ENCODE measurements around the gene RTP2. TPM values are rescaled to one million over a fixed set of nuclear protein-coding genes. Genes with fewer than 3 reads are reported as not detected.
A peak's percentile ranks its signal among the peaks of the same experiment; 100 is the strongest.

The RTP2 gene, protein sequence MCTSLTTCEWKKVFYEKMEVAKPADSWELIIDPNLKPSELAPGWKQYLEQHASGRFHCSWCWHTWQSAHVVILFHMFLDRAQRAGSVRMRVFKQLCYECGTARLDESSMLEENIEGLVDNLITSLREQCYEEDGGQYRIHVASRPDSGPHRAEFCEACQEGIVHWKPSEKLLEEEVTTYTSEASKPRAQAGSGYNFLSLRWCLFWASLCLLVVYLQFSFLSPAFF
- not detected for total RNA-seq

GRCh38 chr3:187702507-187703033 lies at the start of gene RTP2:
TSS of gene RTP2 (minus strand) at chr3:187702557. CDS start at chr3:187702128, 429 bp downstream.
- DNase-seq (ENCODE audit: low spot score): no peak

DNA sequence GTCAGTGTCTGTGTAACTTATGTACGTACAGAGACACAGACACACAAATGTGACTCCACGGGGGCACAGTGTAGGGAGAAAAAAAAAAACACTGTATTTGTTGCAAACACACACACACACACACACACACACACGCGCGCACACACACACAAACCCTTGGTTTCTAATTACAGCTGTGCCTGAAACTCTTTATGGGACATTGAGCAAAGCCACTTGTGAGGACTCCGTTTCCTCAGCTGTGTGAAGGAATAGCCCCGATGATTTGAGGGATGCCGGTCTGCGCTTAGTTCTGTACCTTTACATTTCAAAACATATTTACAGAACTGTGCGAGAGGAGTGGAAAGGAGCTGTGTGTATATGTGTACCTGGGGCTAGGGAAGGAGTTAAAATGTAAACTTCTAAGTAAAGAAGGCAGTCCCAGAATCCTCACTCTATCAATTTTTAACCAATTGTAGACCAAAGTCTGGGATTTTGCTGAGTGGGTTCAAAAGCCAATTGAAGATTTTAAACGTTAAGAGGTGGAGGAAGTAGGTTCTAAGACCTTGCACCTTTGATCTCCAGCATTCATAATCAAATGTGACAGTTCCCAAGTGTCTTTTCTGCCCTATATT lies 48.3 kb upstream of the RTP2 start:
- no peak for ATAC-seq
- DNase-seq (ENCODE audit: low spot score): no peak
- intact Hi-C loops (cut with DNase I): no loop called here

More at GRCh38 chr3:187702507-187703033, at the start of gene RTP2:
- intact Hi-C loops (cut with DNase I): no loop called here
- ATAC-seq: no peak

DNA sequence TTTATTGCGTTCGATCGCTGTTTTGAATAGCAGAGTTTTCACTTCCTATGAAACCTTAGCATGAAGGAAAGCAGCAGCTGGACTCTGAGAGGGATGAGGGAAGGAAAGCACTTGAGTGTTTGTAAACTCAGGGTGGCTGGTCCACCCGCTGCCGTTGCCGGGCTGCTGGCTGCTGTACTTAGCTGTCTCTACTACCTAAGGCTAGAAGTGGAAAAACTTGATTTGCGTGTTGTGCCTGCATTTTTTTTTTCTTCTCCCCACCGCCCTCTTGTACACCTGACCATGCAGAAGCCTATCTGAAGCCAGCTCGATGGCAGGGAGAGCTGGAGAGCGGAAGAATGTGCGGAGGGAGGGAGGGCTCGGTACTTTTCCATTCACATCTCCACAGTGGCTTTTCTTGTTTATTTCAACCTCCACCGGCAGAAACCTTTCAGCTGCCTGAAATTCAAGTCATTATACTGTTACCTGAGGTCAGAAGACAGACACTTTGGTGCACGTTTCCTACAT lies 47.7 kb upstream of the RTP2 start:
- no peak for DNase-seq (ENCODE audit: low spot score)
- intact Hi-C loops (cut with DNase I): no loop called here
- ATAC-seq: no peak

- peak; percentile 51 for ATAC-seq
- intact Hi-C loops (cut with DNase I): no loop called here
- DNase-seq (ENCODE audit: low spot score): peak; percentile 96
Observed at GRCh38 chr3:187748050-187748481, 45.7 kb upstream of the RTP2 start.

DNA sequence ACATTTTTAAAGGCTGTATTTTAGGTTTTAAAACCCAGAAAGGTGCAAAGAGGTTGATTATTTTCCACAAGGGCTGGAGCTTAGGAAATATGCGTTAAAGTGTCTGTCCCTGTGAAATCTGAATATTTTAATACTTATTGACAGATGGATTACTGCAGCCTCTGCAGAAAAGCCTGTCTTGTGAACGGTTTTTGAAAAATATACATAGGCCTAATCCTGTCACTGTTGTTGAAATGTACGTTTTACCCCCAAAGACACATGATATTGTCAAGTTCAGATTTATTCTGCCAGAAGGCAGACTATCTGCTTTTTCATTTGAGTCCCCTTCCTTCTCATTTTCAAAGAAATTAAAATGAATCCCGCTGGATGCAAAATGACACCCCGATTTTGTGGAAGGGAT lies 45.1 kb upstream of the RTP2 start:
- no peak for DNase-seq (ENCODE audit: low spot score)
- no peak for ATAC-seq
- intact Hi-C loops (cut with DNase I): no loop called here

DNA sequence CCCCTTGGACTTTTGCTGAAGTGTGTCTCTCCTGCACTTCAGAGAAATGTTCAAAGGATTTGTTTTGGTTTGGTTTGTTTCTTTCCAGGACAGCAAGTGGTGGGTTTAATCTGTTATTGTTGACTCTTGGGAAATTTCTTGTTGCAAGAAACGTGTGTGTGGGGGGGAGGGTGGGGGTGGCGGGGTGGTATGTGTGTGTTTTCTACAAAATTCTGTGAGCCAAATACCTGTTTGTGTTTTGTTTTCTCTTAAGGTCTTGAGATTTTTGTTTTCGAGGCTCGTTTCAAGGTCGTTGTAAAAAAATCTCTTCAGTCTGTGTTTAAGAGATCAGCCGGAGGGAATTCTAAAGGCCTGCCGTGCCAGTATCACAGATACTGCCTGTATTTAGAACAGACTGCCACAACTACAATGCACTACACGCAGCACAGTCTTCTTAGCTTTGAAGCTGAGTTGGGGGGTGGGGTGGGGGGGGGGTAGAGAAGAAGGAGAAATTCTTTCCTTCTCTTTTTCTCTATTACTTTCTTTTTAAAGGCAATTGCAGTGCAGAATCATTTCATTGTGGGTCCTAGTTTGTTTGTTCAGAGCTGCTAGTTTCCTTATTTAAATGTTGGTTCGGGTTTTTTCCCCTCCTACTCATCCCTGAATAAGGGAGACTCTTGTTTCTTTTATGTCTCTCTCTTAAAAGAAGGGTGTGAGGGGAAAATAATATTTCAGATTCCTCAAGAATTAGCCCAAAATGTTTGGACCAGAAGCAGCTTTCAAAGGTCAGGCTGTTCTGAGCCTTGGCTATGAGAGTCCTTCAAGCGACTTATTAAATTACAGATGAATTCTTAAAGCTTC lies 44.3 kb upstream of the RTP2 start:
- intact Hi-C loops (cut with DNase I): no loop called here
- ATAC-seq (peak; percentile 16), DNase-seq (ENCODE audit: low spot score) (peak; percentile 60)

- intact Hi-C loops (cut with DNase I): no loop called here
- ATAC-seq: no peak
- no peak for DNase-seq (ENCODE audit: low spot score)
Observed at GRCh38 chr3:187746059-187746441, 43.7 kb upstream of the RTP2 start.

- intact Hi-C loops (cut with DNase I): no loop called here
- DNase-seq (ENCODE audit: low spot score) (peak; percentile 96), ATAC-seq (peak; percentile 83)
Observed at GRCh38 chr3:187745201-187746058, 43.1 kb upstream of the RTP2 start, which contains the start of gene BCL6. TSS of gene BCL6 (minus strand) at chr3:187745468. CDS start at chr3:187733693, 11,775 bp downstream.

DNA sequence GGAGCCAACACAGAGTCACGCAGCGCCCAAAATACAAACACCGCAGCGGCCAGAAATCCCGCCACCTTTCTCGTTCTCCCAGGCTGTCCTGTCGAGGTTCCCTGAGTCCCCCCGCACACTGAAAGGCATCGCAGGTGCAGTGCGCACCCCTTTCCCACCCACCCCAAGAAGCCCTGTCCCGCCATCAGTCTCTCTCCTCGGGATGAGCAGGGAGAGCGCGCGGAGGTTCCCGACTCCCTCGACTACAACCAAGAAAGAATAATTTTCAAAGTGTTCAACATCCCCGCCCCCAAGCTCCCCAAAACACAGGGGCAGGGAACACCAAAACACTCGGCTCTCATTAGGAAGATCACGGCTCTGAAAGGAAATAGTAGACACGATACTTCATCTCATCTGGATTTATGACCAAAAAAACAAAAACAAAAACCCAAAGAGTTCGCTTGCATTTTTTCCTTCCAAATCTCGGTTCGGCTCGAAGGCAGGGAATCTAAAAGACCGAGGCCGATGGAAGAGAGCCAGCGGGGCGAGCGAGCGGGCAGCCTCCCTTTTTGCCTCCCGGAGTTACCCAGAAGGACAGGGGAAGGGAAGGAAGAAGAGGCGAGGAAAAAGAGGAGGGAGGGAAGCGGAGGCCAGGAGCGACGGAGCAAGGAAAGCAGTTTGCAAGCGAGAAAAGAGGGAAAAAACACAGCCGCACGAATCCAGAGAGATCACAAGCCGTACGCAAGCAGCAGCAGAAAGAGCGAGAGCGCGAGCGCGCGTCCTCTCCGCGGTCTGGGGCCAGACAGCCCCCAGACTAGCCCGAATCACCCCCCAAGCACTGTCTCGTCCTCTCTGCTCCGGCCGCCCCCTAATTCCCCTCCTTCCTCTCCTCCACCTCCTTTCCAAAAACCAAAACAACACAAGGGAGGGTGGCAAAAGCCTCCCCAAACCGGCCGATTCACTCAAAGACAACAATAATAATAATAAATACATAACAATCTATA lies 42.1 kb upstream of the RTP2 start:
- DNase-seq (ENCODE audit: low spot score): peak; percentile 82
- ATAC-seq: peak; percentile 34
- intact Hi-C loops (cut with DNase I): no loop called here

DNA sequence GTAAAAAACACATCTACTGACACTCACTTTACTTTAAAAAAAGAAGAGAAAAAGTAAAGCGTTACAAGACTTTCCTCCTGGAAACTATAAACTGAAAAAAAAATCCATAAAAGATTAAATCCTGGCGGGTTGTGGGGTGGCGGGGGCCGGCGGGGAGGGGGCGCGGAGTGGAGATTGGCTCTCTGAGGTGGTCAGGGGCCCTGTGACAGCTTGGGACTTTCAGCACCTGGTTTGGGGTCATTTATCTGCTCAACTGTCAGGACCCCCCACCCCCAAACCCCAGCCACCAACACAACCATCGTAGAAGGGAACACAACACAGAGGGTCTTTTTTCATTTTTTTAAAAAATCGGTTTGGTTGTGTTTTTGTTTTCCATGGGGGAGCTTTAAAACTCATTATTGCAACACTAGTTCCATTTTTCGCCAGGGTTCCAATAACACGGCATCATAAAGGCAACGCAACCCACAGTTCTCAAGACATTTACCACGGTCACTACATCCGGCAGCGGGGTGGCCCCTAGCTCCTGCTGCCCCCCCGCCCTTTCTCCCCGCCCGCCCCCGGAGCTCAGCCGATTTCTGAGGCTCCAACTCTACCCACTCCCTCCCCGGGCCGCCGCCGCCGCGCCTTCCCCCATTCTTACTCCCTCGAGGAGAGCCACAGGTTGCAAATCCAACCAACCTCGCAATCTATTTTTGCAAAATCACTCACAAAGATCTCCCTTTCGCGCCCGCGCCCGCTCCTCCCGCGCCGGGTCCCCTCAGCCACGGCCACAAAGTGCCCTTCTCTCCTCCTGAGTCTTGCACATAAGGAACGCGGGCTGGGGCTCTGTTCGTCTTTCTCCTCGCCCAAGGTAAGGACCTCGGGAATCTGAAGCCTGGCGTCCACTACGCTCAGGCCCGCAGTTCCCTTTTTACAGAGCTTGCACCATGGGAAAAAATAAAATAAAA lies 41.1 kb upstream of the RTP2 start:
- intact Hi-C loops (cut with DNase I): loop anchor here (2.0 kb wide), 1 partner anchor 1203 kb away; no protein-coding TSS in a partner anchor
- peak; percentile 4 for ATAC-seq
- peak; percentile 89 for DNase-seq (ENCODE audit: low spot score)

DNA sequence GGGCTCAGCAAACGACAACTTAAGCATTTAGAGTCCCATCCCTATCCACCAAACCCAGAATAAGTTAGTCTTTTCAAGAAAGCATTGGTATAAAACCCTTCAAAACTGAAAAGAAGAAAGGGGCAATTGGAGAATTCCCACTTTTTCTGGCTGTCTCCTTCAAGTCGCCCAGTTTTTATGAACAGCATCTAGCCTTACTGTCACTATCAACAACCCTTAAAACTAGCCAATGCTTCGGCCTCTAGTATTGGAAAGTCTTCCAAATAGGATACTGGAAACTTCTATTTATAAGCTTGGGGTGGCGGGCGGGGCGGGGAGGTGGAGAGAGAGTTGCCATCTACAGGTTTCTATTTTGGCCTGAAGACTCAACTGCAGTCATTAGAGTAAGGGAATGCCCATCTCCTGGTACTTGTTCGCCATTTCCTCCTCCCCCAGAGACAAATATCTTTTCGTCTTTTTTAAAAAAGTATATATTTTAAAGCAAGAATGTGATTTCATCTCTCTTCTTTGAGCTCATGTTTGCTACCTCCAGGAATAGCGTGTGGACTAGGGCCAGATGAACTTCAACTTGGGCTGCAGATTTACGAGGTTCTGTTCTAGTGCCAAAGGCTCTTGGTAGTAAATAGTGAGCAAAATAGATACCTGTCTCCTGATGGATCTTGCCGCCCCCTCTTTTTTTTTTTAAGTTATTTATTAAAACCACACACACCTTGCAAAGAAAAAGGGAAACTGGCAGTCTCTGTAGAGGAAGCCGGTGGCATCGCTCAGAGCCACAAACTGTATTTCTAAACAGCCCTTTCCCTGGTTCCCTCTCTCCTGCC lies 40.2 kb upstream of the RTP2 start:
- intact Hi-C loops (cut with DNase I): loop anchor here (2.0 kb wide), 1 partner anchor 1204 kb away; no protein-coding TSS in a partner anchor
- no peak for ATAC-seq

DNA sequence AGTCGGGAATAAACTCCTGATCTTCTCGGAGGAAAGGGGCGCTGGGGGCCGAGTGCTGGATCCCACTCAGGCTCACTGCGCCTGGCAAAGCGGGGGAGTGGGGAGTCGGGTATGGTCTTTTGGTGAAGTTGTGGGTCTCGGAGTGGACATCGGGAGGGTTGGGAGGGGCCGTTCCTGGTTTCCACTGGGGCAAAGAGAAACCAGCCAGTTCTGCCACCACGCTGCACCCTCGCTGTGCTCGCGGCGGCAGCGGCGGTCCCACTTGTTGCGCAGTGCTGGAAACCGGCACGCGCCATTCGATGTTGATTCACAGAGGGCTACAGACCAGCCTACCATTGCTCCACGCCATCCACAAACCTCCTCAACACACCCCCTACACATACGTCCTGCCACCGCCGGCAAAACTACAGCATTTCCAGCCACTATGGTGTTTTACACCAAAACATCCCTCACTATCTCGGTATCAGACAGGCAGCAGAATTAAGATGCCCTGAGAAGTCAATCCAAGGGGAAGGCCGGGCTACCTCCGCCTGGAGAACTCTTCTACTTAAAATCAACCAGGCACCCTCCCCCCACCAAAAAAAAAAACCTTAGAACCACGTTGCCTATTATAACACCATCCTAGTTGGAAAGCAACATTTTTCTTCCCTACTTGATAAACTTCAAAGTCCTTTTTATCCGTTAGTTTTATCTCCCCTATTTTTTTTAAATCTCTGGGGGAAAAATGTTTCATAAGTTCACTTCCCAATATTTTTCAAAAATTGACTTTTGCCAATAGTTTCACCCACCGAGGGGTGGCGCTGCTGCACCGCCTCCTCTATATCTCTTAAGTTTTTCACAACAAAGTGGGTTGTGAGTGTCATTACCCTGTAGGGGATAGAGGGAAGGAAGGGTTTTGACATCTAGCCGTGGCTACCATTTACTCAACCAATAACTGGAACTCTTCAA lies 39.3 kb upstream of the RTP2 start:
- peak; percentile 88 for DNase-seq (ENCODE audit: low spot score)
- peak; percentile 7 for ATAC-seq
- intact Hi-C loops (cut with DNase I): loop anchor here (2.0 kb wide), 2 partner anchors 1205 to 1211 kb away; no protein-coding TSS in a partner anchor

More for the DNA sequence above, 40.2 kb upstream of the RTP2 start:
- no peak for DNase-seq (ENCODE audit: low spot score)

GRCh38 chr3:187740421-187741399 lies 38.4 kb upstream of the RTP2 start:
- ATAC-seq (peak; percentile 16), DNase-seq (ENCODE audit: low spot score) (peak; percentile 88)
- intact Hi-C loops (cut with DNase I): loop anchor here (2.0 kb wide), 1 partner anchor 1212 kb away; no protein-coding TSS in a partner anchor
